ENCODE measurements around the gene AMBN. TPM values are rescaled to one million over a fixed set of nuclear protein-coding genes. Genes with fewer than 3 reads are reported as not detected.

Gene AMBN
- total and polyA plus RNA-seq, 10 donors = not detected

GRCh38 chr4:70630162-70630561 lies 38.1 kb downstream of the AMBN start:
- H3K27me3 ChIP-seq (replicated peaks in 1 of 7) = no peaks in the 10 kb centered on the region
- 63 to 88% (median 77%) methylated on average over 3 of the region's 3 CpGs for WGBS, 5 donors
- H3K4me1 ChIP-seq = no peaks in the 10 kb centered on the region
- intact Hi-C loops (cut with DNase I; ENCODE audit: low total_unique reads) = no loop called here
- no peaks in the 10 kb centered on the region for H3K9me3 ChIP-seq
- H3K4me3 ChIP-seq = no peak overlapping the region
- no peaks in the 10 kb centered on the region for H3K36me3 ChIP-seq
- DNase-seq = no peak
- TF ChIP-seq CTCF (IDR thresholded peaks at IDR 0.05 in 8 of 11, conservative IDR thresholded peaks at IDR 0.05 in 3 of 11) (no peak), POLR2A (IDR thresholded peaks at IDR 0.05) (no peak), POLR2AphosphoS5 (IDR thresholded peaks at IDR 0.05) (no peak)
- H3K27ac ChIP-seq = no peak overlapping the region

GRCh38 chr4:70632028-70632427 lies 40.0 kb downstream of the AMBN start:
- Histone ChIP-seq H3K27ac (no peak overlapping the region), H3K27me3 (replicated peaks in 1 of 7) (no peaks in the 10 kb centered on the region), H3K4me3 (no peak overlapping the region), H3K36me3 (no peaks in the 10 kb centered on the region), H3K9me3 (no peaks in the 10 kb centered on the region), H3K4me1 (no peaks in the 10 kb centered on the region)
- no peak for TF ChIP-seq POLR2A (IDR thresholded peaks at IDR 0.05)
- no peak for TF ChIP-seq POLR2AphosphoS5 (IDR thresholded peaks at IDR 0.05)
- TF ChIP-seq CTCF (IDR thresholded peaks at IDR 0.05 in 8 of 11, conservative IDR thresholded peaks at IDR 0.05 in 3 of 11) = no peak
- no peak for DNase-seq
- intact Hi-C loops (cut with DNase I; ENCODE audit: low total_unique reads) = no loop called here
- WGBS, 5 donors = 74 to 89% (median 86%) methylated on average over 1 of the region's 1 CpG

DNA sequence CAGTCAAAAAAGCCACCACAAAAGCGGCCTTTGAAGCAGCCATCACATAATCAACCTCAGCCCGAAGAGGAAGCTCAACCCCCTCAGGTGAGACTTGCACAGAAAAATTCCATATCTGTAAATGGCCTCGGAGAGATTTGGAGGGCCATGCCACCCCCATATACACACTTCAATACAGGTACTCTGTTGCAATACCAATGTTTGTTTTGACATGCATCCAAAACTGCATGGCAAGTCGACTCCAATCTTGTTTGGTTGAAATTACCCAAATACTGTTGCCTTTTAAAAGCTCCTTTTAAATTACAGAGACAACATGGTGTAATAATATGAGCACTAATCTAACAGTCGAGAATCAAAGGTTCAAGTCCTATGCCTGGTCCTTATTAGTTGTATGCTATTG lies 42.4 kb downstream of the AMBN start:
- no peaks in the 10 kb centered on the region for H3K27me3 ChIP-seq (replicated peaks in 1 of 7)

More for the DNA sequence above, 42.4 kb downstream of the AMBN start:
- Histone ChIP-seq H3K27ac (no peak overlapping the region), H3K4me3 (no peak overlapping the region), H3K9me3 (no peaks in the 10 kb centered on the region), H3K4me1 (no peaks in the 10 kb centered on the region), H3K36me3 (no peaks in the 10 kb centered on the region)
- no peak for DNase-seq
- no peak for TF ChIP-seq CTCF (IDR thresholded peaks at IDR 0.05 in 8 of 11, conservative IDR thresholded peaks at IDR 0.05 in 3 of 11)
- no peak for TF ChIP-seq POLR2A (IDR thresholded peaks at IDR 0.05)
- TF ChIP-seq POLR2AphosphoS5 (IDR thresholded peaks at IDR 0.05) = no peak
- WGBS, 5 donors = 87 to 92% (median 88%) methylated on average over 5 of the region's 5 CpGs
- intact Hi-C loops (cut with DNase I; ENCODE audit: low total_unique reads) = no loop called here
